ENCODE measurements around the gene AZIN2.
"Not testable (repeated sequence)": the region's sequence is repeated elsewhere in the genome, so short reads cannot be mapped to it uniquely, and the experiment has no call there.

AZIN2 gene

DNA sequence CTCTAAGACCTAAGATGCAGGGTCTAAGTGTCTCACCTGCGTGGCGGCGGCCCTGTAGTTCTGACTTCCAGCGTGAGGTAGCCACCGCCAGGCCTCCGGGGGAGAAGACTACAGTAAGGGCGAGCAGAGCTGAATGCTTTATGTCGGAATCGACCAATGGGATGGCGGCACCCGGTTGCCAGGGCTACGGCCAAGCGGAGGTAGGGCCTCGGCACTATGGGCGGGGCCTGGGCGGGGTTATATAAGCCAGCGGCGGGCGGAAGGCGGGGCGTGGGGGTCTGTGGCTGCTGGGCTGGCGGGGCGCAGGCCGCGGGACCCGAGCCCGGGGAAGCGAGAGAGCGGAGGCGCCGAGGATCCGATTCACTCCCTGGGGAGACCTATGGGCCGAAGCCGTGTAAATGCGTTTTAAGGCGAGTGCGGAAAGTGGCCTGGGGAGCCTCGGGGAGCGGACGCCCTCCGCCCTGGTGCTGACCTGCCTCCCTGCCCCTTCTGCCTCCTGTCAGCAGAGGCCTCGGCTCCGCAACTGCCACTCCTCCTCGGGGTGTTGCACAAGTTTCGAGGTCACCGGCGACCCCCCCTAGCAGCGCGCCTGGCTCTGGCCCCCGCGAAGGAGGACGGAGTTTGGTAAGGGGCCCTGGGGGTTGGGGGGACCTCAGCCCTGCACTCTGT lies at the start of gene AZIN2:
TSS of gene AZIN2 (plus strand) at position 269 of the 669 bp plus-strand sequence. CDS start 1,097 bp downstream, outside the sequence.
- peak; percentile 98 for DNase-seq

DNA sequence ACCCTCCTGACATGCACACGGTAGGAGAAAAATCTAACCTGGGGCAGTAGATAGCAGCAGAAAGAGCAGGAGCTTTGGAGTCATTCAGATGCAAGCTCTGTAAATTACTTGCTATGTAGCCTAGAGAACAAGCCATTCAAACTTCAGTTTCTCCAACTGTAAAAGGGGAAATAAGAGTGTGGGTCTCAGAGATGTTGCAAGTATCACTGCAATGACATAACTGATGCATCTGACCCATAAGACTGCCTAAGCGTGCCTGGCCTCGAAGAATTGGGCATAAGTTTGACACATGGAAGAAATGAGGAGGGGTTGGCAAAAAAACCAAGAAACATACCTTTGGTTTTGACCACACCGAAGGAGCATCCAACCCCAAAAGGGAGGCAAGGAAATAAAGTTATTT lies 49.4 kb upstream of the AZIN2 start:
- no peak for DNase-seq

DNA sequence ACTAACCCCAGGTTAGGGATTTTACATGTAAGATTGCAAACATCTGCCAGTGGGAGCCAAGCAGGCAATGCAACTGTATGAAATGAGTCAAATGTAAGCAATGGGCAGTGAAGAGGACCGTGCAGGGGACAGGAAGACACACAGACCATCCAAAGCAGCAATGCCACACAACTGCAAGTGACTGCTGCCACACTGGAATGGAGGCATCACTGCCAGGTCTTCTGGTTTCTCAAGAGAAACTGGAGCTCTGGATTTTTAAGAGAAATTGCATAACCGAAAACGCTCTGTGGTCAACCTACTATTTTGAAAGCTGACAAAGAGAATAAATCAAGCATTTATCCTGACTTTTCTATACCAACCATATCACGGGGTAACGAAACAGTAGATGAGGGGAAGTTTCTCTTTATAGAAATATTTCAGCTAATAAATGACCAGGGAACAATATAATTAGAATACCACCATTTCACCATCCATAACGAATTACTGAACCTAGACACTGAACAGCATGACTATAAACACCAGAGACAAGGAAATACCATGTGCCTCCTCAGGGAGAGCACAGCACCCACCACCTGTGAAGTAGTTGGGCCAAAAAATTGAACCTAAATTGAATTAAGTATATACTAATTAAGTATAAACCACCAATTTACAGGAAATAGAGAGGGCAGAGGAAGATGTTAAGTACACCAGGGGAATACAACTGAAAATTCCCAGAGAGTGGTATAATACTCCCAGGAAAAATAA lies 48.7 kb upstream of the AZIN2 start:
- DNase-seq: no peak

DNA sequence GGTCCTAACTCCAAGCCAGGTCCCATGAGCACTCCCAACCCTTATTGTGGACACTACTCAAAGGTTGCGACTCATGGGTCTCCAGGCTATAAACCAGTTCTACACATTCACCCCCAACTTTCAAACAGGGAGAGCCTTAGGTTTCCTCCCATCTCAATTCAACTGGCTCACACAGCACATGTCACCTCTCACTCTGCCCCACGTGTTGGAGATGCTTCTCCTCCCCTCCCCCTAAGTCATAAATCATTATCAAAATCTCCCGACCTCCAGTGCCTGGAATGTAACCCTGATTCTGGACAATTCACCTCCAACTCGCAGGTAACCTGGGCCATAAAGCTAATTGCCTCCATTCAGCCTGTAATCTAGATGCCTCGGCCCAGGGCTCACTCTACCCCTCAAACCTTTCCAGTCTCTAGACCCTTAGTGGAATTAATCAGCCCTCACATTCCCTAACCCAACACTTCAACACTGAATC lies 44.9 kb upstream of the AZIN2 start:
- peak; percentile 71 for DNase-seq

DNA sequence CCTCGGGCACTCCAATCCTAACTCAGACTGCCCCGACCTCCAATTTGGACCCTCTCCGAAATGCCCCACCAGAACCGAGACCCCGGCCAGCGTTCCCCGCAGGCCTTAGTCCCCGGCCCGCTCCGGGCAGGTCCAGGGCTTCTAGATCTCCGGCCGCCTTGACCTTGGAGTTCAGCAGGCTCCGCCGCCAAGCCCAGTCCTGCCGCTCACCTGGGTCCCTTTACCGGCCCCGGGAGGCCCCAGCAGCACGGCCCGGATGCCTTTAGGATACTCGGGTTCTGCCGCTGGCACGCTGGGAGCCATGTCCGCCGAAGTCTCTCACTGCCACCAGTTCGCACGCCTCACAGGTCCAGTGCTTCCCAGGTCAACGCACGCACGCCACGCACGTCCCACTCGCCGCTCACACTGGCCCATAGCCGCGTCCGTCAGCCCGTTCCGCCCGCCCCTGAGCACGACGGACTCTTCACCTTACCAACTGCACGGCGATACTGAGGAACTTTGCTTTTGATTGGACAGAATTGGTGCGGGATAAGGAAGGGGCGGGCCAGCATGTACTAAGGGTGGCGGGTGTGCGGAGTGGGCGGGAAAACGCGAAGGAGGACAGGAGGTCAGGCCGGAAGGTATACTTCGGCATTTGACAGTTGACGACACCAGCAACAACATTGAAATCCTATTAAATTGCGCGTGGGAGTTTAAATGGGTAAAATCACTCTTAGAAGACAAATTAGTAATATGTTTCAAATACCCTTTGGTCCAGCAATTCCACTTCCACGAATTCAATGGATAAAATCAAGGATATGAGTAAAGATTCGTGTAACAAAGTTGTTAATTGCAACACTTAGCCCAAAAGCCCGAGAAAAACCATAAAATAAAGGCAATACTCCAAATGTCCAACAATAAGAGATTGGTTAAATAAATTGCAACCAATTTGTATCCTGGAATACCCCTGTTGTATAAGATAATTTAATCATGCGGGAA lies 44.1 kb upstream of the AZIN2 start, which contains the start of gene AK2:
TSS of gene AK2 (minus strand) at position 358 of the 978 bp plus-strand sequence. CDS start at position 303, 55 bp downstream.
- peak; percentile 99 for DNase-seq

DNA sequence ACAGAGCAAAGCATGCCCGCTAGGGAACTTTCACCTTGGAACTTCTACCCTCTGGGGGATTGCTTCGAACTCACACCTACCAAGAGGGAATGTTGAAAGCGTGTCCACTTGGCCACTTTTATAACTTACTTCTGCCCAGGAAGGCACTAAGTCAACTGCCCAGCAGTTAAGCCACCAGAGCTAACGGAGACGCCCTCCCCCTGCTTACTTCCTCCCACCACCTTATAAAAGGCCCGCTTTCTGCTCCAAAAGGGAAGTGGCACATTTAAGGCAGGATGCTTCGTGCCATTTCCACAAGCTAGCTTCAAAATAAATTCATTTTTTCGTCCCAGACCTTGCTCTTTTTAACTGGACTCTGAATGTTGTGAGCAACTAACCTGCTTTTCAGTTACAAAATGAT lies 41.1 kb upstream of the AZIN2 start:
- DNase-seq: no peak

DNA sequence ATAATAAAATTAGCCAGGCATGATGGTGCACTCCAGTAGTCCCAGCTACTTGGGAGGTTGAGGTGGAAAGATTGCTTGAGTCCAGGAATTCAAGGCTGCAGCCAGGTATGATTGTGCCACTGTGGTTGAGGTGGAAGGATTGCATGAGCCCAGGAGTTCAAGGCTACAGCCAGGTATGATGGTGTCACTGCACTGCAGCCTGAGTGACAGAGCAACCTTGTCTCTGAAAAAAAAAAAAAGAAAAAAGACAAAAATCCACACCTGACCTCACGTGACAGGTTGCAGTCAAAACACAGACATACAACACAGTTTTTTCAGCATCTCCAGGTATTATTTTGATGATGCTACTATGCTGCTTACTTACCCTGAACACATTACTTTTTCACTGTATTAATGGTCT lies 39.9 kb upstream of the AZIN2 start:
- DNase-seq: no peak

DNA sequence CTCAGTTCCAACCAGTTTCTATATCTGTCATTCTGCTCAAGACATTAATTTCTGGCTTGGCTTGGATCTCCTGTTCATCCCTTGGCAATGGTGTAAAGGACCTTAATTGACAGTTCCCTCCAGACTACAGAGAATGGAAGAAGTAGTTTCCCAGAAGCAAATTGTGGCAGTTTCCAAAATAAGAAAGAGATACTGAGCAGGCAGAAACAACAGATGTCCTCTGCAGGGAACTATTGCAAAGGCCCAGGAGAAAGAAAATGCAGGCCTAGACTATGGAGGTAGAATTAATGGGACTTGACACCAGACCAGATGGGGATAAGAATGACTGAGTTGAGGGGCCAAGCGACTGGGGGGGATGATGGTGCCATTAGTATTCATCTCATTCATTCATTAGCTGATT lies 38.1 kb upstream of the AZIN2 start:
- no peak for DNase-seq

DNA sequence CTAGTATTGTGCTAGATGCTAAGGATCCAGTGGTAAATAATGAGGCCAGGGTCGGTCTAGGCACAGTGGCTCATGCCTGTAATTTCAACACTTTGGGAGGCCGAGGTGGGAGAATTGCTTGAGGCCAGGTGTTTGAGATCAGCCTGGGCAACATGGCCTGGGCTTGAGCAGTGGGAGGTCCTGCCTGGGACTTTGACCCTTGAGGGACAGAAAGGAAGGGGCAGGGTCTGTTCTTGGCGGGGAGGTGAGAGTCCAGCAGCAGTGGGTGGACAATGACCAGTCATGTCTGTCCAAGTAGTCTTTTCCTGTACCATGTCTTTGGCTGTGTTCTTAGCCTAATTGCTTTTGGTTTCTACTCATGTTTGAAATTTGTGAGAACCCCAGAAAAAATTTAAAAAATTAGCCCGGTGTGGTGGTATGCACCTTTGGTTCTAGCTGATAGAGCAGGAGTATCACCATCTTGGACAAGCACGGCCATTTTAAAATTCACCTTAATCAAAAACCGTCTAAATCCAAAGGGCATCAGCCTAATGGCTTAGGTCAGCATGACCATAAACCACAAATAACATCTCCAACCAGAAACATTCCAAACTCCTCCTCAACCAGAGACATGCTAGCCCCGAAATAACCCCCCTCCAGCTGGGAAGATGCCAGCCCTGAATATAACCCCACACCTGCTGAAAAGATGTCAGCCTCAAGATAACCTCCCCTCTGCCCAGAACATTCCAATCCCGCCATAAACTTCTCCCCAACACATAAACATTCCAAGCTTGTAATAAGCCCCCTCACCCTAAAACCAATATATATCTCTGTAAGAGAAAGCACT lies 37.5 kb upstream of the AZIN2 start:
- no peak for DNase-seq

DNA sequence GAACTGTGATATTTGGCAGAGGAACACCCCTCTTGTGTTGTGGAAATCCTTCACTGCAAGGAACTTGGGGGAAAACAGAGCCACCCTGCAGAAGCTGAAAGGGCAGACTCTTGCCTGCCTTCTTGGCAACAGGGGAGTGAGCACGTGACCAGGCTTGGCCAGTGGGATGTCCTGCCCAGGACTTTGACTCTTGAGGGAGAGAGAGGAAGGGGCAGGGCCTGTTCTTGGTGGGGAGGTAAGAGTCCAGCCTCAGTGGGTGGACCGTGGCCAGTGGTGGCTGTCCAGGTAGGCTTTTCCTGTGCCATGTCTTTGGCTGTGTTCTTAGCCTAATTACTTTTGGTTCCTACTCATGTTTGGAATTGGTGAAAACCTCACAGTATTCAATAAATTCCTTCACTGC lies 35.7 kb upstream of the AZIN2 start:
- DNase-seq: peak; percentile 42

DNA sequence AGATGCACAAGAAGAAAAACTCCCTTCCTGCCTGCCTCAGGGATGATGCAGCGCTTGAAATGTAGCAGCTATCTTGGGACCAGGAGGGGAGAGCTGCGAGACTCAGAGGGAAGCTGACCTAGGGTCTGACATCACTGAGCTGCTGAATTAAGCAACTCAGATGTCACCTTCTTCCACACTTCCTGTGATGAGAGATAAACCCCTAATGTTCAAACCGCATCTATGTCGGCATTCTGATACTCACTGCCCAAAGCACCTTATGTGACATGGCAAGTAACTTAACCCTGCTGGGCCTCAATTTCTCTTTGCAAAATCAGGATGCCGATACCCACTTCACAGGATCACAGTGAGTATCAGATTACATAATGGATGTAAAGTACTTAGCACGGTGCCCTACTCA lies 35.1 kb upstream of the AZIN2 start:
- DNase-seq: peak; percentile 89

DNA sequence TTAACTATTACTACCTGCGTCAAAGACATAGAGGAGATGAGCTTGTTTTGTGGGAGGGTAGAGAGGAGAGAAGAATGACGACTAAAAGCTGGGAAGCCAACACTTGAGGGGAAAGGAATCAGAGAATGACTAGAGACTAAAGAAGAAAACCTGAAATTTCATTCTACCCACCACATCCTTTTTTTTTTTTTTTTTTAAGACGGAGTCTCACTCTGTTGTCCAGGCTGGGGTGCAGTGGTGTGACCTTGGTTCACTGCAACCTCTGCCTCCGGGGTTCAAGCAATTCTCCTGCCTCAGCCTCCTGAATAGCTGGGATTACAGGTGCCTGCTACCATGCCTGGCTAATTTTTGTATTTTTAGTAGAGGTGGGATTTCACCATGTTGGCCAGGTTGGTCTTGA lies 34.7 kb upstream of the AZIN2 start:
- not testable (repeated sequence) for DNase-seq

DNA sequence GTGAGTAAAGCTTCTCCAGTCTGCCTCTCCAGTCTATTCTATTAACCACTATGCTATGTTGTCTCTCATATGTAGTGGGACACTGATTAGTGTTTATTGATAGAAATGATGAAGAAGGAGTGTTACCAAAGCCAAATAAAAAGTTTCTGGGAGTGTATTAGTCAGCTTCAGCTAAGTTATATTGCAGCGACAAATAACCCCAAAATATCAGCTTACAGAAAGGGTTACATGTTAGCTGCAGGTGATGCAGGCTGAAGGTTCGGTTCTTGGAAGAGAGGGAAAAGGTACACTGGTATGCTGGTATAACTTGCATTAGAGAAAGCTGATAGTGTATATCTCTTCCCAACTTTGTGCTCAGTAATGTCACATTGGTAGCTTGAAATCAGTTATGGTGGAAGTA lies 33.7 kb upstream of the AZIN2 start:
- no peak for DNase-seq

DNA sequence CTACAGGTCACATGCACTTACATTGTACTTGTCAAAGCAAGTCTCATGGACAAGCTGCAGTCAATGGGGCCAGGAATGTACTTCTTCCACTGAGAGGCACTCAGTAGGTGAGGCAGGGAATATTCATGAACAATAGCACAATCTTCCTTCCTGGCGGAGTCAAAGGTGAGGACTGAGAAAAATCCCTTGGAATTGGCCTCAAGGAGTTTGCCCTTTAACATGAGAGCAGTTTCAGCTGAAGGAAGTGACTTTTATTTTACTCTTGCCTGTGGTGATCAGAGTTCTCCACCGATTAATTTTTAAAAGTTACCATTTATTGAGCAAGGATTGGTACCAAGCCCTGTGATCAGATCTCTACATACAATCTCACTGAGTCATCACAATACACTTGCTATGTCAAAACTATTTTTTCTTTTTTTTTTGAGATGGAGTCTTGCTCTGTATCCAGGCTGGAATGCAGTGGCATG lies 33.1 kb upstream of the AZIN2 start:
- DNase-seq: no peak

DNA sequence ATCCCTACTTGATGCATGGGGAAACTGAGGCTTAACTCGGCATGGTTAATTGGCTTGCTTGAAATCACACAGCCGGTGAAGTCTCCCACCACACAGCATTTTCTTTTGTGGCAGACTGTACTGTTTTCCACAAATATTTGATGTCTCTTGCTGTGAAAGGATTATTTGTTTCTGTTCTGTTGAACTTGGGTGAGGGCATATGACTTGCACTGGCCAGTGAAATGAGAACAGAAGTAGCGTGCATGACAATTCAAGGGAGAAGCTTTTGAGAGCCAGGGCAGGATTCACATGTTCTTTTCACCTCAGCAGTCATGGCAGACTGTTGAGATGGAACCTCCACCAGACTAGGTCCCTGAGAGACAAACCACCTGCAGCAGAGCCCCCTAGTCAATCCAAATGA lies 32.5 kb upstream of the AZIN2 start:
- no peak for DNase-seq

DNA sequence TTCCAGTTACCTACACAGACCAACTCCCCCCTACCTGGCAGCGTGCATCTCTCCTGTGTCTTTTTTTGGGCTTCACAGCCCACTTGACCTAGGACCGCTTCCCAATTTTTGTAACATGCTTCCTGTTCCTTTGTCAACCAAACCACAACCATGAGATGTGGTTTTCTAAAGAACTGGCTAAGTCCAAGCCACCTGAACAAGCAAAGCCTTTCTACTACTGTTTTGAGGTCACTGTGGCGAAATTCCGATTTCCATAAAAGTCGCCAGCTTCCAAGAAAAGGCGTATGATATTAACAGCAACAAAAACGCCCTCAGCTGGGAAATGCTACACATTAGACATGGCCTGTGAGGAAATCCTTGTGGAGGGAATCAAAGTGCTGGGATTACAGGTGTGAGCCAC lies 31.6 kb upstream of the AZIN2 start:
- DNase-seq: no peak

DNA sequence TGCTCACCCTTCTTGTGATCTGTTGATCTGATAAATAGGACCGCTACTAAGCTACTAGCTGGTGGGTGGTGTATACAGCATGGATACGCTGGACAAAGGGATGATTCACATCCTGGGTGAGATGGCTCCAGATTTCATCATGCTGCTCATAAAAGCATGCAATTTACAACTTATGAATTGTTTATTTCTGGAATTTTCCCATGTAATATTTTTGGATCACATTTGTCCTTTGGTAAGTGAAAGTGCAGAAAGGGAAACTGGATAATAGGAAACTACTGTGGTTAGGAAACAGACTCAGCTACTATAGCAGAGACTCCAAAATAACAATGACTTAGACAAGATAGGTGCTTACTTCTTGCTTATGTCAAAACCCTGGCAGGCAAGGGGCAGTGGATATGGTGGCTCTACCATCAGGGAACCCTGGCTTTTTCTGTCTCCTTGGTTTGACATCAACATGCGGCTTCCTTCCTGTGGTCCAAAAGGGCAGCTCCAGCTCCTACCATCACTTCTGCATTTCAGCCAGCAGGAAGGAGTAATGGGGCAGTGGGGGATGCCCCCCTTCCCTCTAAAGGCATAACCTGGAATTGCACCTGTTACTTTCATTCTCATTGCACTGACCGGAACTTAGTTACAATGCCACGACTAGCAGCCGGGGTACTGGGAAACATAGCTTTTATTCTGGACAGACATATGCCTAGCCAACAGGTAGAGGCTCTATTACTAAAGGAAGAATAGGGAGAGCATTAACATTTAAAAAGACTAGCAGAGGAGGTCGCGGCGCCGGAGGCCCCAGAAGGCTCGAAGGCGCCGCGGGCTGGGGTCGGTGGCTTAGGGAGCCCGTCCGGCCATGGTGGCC lies 30.5 kb upstream of the AZIN2 start:
- peak; percentile 49 for DNase-seq

DNA sequence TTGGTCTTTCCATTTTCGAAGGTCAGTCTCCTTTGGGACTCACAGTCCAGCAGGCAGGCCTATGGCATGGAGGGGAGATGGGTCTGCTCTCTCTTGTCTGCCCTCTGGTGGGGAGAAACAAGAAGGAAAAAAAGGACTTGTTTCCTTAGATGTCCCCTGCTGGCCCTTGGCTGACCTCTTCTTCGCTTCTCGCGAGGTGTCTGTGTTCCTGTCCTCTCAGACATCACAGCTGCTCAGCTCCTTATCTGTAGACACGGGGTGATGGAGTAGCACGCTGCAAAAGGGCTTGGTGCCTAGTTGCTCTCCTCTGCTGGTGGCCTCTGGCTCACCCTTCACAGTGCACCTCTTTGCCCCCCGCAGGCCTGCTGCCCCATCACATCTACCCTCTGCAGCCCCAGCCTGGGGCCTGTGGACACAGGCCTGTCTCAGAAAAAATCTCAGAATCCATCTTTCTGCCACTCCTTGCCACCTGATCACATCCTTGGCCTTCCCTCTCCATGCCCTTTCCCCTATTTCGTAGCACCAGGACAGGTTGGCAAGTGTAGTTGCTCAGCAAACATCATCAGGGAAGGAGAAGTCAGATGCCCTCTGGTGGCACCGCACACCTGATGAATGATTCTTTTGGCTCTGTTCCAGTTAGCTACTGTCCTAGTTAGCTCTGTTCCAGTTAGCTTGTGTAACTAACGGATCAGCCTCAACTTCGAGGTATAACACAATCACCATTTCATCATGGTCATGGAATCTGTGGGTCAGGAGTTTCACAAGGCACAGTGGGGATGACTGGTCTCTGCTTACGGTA lies 25.5 kb upstream of the AZIN2 start:
- DNase-seq: peak; percentile 94

DNA sequence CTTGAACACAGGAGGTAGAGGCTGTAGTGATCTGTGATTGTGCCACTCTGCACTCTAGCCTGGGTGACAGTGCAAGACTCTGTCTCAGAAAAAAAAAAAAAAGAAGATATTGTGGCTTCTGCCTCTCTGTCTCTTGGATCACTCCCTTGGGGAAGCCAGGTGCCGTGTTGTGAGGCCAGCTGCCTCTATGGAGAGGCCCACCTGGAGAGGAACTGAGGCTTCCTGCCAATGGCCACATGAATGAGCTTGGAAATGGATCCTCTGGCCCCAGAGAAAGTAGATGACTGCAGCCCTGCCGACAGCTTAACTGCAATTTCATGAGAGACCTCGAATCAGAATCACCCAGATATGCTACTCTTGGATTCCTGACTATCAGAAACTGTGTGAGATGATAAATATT lies 24.5 kb upstream of the AZIN2 start:
- DNase-seq: no peak

DNA sequence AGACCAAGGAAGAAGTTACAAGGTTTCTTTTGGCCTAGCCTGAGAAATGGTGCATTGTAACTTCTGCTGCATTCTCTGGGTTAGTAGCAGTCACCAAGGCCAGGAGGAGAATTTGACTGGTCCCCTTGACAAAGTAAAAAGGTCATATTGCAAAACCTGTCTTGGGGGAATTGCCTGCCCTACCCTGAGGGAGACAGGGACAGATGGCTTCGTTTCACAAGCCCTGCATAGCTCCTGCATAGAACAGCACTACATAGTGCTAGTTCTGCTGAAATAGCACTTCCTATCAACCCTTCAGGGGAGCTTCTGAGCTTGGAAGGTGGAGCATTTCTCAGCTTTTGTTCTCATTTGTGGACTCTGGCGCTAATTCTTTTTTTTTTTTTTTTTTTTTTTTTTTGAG lies 23.9 kb upstream of the AZIN2 start:
- peak; percentile 19 for DNase-seq

Measured in DMS53 (cell line).